H9 (cell line): Measurements from ENCODE around the gene CDHR5. TPM values are rescaled to one million over a fixed set of nuclear protein-coding genes. Genes with fewer than 3 reads are reported as not detected.

Experiments
- DNase-seq: peaks from one replicate; pipeline ENCODE4 v3.0.0-alpha.2; 2017
- H2AFZ ChIP-seq: one replicate; pipeline ENCODE4 v1.6.1; 2013; ENCODE audit warnings: mild to moderate bottlenecking, low read length, control low read depth, moderate library complexity
- H2AK5ac ChIP-seq: 2 replicates; pipeline ENCODE4 v1.6.1; 2013; ENCODE audit warnings: low read length, control low read depth, mixed read lengths; ENCODE audit not compliant: insufficient read length
- H2BK120ac ChIP-seq: one replicate; pipeline ENCODE4 v1.6.1; 2013; ENCODE audit warnings: low read depth, mild to moderate bottlenecking, low read length, control low read depth, inconsistent platforms; ENCODE audit not compliant: poor library complexity, severe bottlenecking
- H2BK12ac ChIP-seq: 2 replicates; pipeline ENCODE4 v1.6.1; 2013; ENCODE audit warnings: low read length, control low read depth, mixed read lengths, low read depth; ENCODE audit not compliant: insufficient read length
- H2BK15ac ChIP-seq: 2 replicates; pipeline ENCODE4 v1.6.1; 2013; ENCODE audit warnings: low read depth, low read length, control low read depth
- H2BK20ac ChIP-seq: one replicate; pipeline ENCODE4 v1.6.1; 2013; ENCODE audit warnings: low read depth, mild to moderate bottlenecking, low read length, control low read depth, inconsistent platforms; ENCODE audit not compliant: poor library complexity, severe bottlenecking
- H2BK5ac ChIP-seq: 2 replicates; pipeline ENCODE4 v1.6.1; 2013; ENCODE audit warnings: low read length, control low read depth, mixed read lengths; ENCODE audit not compliant: insufficient read length
- H3K14ac ChIP-seq: 2 replicates; pipeline ENCODE4 v1.6.1; 2013; ENCODE audit warnings: low read length, control low read depth; ENCODE audit not compliant: insufficient read depth
- H3K18ac ChIP-seq: 2 replicates; pipeline ENCODE4 v1.6.1; 2013; ENCODE audit warnings: low read depth, mild to moderate bottlenecking, mixed read lengths, low read length, control low read depth; ENCODE audit not compliant: insufficient read length
- H3K23ac ChIP-seq: 2 replicates; pipeline ENCODE4 v1.6.1; 2013; ENCODE audit warnings: low read length, control low read depth, mixed read lengths, low read depth; ENCODE audit not compliant: insufficient read length
- H3K23me2 ChIP-seq: 2 replicates; pipeline ENCODE4 v1.6.1; 2013; ENCODE audit warnings: low read depth, mild to moderate bottlenecking, mixed read lengths, low read length, control low read depth; ENCODE audit not compliant: insufficient read length, poor library complexity, severe bottlenecking
- H3K27ac ChIP-seq: 2 replicates; pipeline ENCODE4 v1.5.1; 2013; ENCODE audit warnings: low read length, control low read depth, mixed read lengths, low read depth; ENCODE audit not compliant: insufficient read length
- H3K27me3 ChIP-seq: 2 replicates; pipeline ENCODE4 v1.6.1; 2013; ENCODE audit warnings: low read length, control low read depth, inconsistent platforms; ENCODE audit not compliant: insufficient read depth
- H3K4ac ChIP-seq: 2 replicates; pipeline ENCODE4 v1.6.1; 2013; ENCODE audit warnings: low read depth, mild to moderate bottlenecking, control low read depth, inconsistent platforms, low read length, moderate library complexity
- H3K4me1 ChIP-seq: 2 replicates; pipeline ENCODE4 v1.6.1; 2013; ENCODE audit warnings: low read length, control low read depth, inconsistent platforms; ENCODE audit not compliant: insufficient read depth
- H3K4me2 ChIP-seq: 2 replicates; pipeline ENCODE4 v1.6.1; 2013; ENCODE audit warnings: low read length, control low read depth, mixed read lengths; ENCODE audit not compliant: insufficient read length, insufficient read depth
- H3K56ac ChIP-seq: 2 replicates; pipeline ENCODE4 v1.6.1; 2013; ENCODE audit warnings: low read depth, mild to moderate bottlenecking, mixed read lengths, low read length, control low read depth; ENCODE audit not compliant: insufficient read length
- H3K79me1 ChIP-seq: 2 replicates; pipeline ENCODE4 v1.6.1; 2013; ENCODE audit warnings: low read depth, mild to moderate bottlenecking, moderate library complexity, low read length, control low read depth, inconsistent platforms; ENCODE audit not compliant: insufficient read depth, poor library complexity, severe bottlenecking
- H3K79me2 ChIP-seq: 2 replicates; pipeline ENCODE4 v1.6.1; 2013; ENCODE audit warnings: low read length, control low read depth, inconsistent platforms; ENCODE audit not compliant: insufficient read depth
- H3K9ac ChIP-seq: 2 replicates; pipeline ENCODE4 v1.6.1; 2013; ENCODE audit warnings: low read length, control low read depth, mixed read lengths; ENCODE audit not compliant: insufficient read length; ENCODE audit errors: extremely low read depth
- H3K9me3 ChIP-seq: one replicate; pipeline ENCODE4 v1.6.1; 2013; ENCODE audit warnings: low read depth, low read length, inconsistent platforms; ENCODE audit not compliant: control insufficient read depth
- H3T11ph ChIP-seq: one replicate; pipeline ENCODE4 v1.6.1; 2013; ENCODE audit warnings: mild to moderate bottlenecking, low read length, control low read depth, inconsistent platforms
- H4K20me1 ChIP-seq: one replicate; pipeline ENCODE4 v1.6.1; 2013; ENCODE audit not compliant: control insufficient read depth, insufficient read length, insufficient read depth
- H4K5ac ChIP-seq: 2 replicates; pipeline ENCODE4 v1.6.1; 2013; ENCODE audit warnings: low read depth, mild to moderate bottlenecking, mixed read lengths, low read length, control low read depth; ENCODE audit not compliant: insufficient read length
- H4K8ac ChIP-seq: replicated peaks from 2 replicates; pipeline ENCODE4 v1.6.1; 2013; ENCODE audit warnings: low read length, control low read depth, mixed read lengths, low read depth; ENCODE audit not compliant: insufficient read length
- H4K91ac ChIP-seq: 2 replicates; pipeline ENCODE4 v1.6.1; 2013; ENCODE audit warnings: low read depth, mild to moderate bottlenecking, moderate library complexity, mixed read lengths, low read length, control low read depth; ENCODE audit not compliant: insufficient read length
- H3K27ac Mint-ChIP-seq, 3 experiments: 2 replicates in 2 of 3; 3 replicates in 1 of 3; pipeline ENCODE4 v1.8.0; 2020 to 2021; ENCODE audit warnings: mixed read lengths in 3 of 3, mild to moderate bottlenecking in 1 of 3, moderate library complexity in 1 of 3
- H3K27me3 Mint-ChIP-seq: 2 replicates; pipeline ENCODE4 v1.8.0; 2021; ENCODE audit warnings: low read depth, mild to moderate bottlenecking, moderate library complexity, mixed read lengths
- H3K36me3 Mint-ChIP-seq, 3 experiments: 2 replicates in 2 of 3; 3 replicates in 1 of 3; pipeline ENCODE4 v1.8.0; 2020 to 2021; ENCODE audit warnings: low read depth in 3 of 3, mixed read lengths in 3 of 3; ENCODE audit not compliant: insufficient read depth in 1 of 3
- H3K4me1 Mint-ChIP-seq, 2 experiments: 2 replicates each; pipeline ENCODE4 v1.8.0; 2020; ENCODE audit warnings: mixed read lengths in 2 of 2
- H3K4me3 Mint-ChIP-seq, 2 experiments: 2 replicates in 1 of 2; 3 replicates in 1 of 2; pipeline ENCODE4 v1.8.0; 2020 to 2021; ENCODE audit warnings: mild to moderate bottlenecking in 2 of 2, mixed read lengths in 2 of 2, moderate library complexity in 1 of 2
- H3K9me3 Mint-ChIP-seq, 2 experiments: 2 replicates in 1 of 2; 3 replicates in 1 of 2; pipeline ENCODE4 v1.8.0; 2020; ENCODE audit warnings: mild to moderate bottlenecking in 2 of 2, mixed read lengths in 2 of 2, moderate library complexity in 1 of 2
- WGBS: extraction: QIAGEN DNeasy Blood & Tissue Kit; methylation state at CpG from one replicate; pipeline ENCODE4 v1.1.7; 2013; ENCODE audit warnings: missing lambda C conversion rate, low lambda C conversion rate, mixed read lengths; ENCODE audit not compliant: insufficient read length; ENCODE audit errors: extremely low coverage; 5-methylcytosine and 5-hydroxymethylcytosine counted together
- total RNA-seq: library from RNA; stranded (reverse); gene quantifications from 2 replicates; pipeline ENCODE4 v1.2.1, GENCODE V29; 2021
- TF ChIP-seq, protein P1 (sequence below): fragments of 200-600 bp; sonication (generic); conservative IDR thresholded peaks from 3 replicates; pipeline ENCODE4 v1.8.0; 2021; ENCODE audit warnings: antibody characterized with exemption, mild to moderate bottlenecking

CDHR5 gene
- total RNA-seq, 1 experiment from 2014 or later: not detected

DNA sequence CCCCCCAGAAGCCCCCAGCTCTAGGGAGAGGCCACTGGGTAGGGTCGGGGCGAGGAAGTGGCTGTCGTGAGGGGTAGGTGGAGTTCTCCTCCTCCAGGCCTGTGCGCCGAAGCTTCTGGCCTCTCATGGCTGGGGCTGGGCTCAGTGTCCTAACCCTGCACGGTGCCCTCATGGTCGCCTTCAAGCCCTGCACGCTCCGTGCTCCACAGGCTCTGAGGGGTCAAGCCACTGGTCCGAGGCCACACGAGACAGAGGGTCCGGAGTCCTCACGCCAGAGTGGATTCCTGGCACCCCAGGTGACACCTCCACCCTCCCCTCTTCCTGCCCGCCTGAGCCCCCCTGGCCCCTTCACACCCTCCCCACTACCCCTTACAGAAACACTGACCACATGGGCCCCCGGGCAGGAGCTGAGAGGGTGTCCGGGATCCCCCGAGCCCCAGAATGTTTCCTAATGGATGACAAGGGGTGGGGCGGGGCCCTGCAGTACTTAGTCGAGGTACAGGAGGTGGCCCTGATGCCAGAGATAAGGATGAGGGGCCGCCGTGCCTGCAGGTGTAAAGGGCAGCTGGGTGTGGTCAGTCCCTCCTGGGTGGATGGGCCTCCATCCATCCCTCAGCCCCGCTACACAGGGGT is 997 bp upstream of the CDHR5 start:
- H3K9me3 Mint-ChIP-seq: no peaks in the 10 kb centered on the region; a peak in 1 of 5 replicates
- WGBS: no CpG with 5 or more reads among the region's 22 CpGs

More for the DNA sequence above, 997 bp upstream of the CDHR5 start:
- no peak overlapping the region for H3K4me2 ChIP-seq
- Mint-ChIP-seq H3K36me3 (peaks cover 0 to 3% (median 0%) of the 10 kb centered on the region in 3 experiments; a peak in 3 of 7 replicates), H3K27ac (no peak overlapping the region), H3K4me3 (no peak overlapping the region), H3K27me3 (peaks cover 28% of the 10 kb centered on the region), H3K4me1 (peaks cover 9 to 24% of the 10 kb centered on the region in 2 experiments)
- H3K23me2 ChIP-seq: no peaks in the 10 kb centered on the region
- no peaks in the 10 kb centered on the region for H3K79me2 ChIP-seq
- H3K4ac ChIP-seq: no peak overlapping the region
- H2AK5ac ChIP-seq: no peak overlapping the region
- H4K5ac ChIP-seq: no peak overlapping the region
- no peak overlapping the region for H2AFZ ChIP-seq
- H2BK12ac ChIP-seq: no peak overlapping the region
- H4K8ac ChIP-seq: no peak overlapping the region
- no peaks in the 10 kb centered on the region for H3K79me1 ChIP-seq
- H3K14ac ChIP-seq: no peak overlapping the region
- TF ChIP-seq, protein P1, sequence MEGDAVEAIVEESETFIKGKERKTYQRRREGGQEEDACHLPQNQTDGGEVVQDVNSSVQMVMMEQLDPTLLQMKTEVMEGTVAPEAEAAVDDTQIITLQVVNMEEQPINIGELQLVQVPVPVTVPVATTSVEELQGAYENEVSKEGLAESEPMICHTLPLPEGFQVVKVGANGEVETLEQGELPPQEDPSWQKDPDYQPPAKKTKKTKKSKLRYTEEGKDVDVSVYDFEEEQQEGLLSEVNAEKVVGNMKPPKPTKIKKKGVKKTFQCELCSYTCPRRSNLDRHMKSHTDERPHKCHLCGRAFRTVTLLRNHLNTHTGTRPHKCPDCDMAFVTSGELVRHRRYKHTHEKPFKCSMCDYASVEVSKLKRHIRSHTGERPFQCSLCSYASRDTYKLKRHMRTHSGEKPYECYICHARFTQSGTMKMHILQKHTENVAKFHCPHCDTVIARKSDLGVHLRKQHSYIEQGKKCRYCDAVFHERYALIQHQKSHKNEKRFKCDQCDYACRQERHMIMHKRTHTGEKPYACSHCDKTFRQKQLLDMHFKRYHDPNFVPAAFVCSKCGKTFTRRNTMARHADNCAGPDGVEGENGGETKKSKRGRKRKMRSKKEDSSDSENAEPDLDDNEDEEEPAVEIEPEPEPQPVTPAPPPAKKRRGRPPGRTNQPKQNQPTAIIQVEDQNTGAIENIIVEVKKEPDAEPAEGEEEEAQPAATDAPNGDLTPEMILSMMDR: no peak
- H2BK20ac ChIP-seq: no peak overlapping the region
- no peaks in the 10 kb centered on the region for H3K9me3 ChIP-seq
- H3K56ac ChIP-seq: no peak overlapping the region
- no peak overlapping the region for H2BK15ac ChIP-seq
- no peak overlapping the region for H3K18ac ChIP-seq
- no peak overlapping the region for H3K27ac ChIP-seq
- no peaks in the 10 kb centered on the region for H4K20me1 ChIP-seq
- H3T11ph ChIP-seq: no peak overlapping the region
- H3K23ac ChIP-seq: no peak overlapping the region
- no peak overlapping the region for H3K9ac ChIP-seq
- peaks cover 6% of the 10 kb centered on the region; the same call in 1 of the 2 replicates for H3K27me3 ChIP-seq
- H4K91ac ChIP-seq: no peak overlapping the region
- H2BK5ac ChIP-seq: no peak overlapping the region
- no peak for DNase-seq
- H2BK120ac ChIP-seq: no peak overlapping the region
- H3K4me1 ChIP-seq: no peaks in the 10 kb centered on the region
